Measurements from ENCODE around the gene LARGE1. TPM values are rescaled to one million over a fixed set of nuclear protein-coding genes. Genes with fewer than 3 reads are reported as not detected.

Gene LARGE1
- total and polyA plus RNA-seq, 2 of the 13 experiments (the other 11 are each of a cell fraction or from before 2014, with no cell fraction given) = 8.4 to 11.0 TPM

DNA sequence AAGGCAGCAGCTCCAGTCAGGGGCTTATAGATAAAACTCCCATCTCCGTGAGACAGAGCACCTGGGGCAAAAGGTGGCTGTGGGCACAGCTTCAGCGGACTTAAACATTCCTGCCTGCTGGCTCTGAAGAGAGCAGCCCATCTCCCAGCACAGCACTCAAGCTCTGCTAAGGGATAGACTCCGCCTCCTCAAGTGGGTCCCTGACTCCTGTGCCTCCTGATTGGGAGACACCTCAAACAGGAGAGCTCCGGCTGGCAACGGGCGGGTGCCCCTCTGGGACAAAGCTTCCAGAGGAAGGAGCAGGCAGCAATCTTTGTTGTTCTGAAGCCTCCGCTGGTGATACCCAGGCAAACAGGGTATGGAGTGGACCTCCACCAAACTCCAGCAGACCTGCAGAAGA is 279.4 kb downstream of the LARGE1 start:
- BruUV-seq (replicated peaks) = no TSS peak
- Histone ChIP-seq H2AFZ (ENCODE audit: low read length) (no peak overlapping the region), H3K4me2 (ENCODE audit: low read depth, low read length) (no peak overlapping the region), H3K4me3 (replicated peaks in 1 of 3; ENCODE audit: insufficient read depth in 1 of 3, low read depth in 2 of 3, low read length in 3 of 3) (no peak overlapping the region), H3K36me3 (replicated peaks in 1 of 2; ENCODE audit: control insufficient read depth in 1 of 2, insufficient read depth in 2 of 2, low read length in 2 of 2) (no peaks in the 10 kb centered on the region), H3K4me1 (ENCODE audit: insufficient read depth, low read length) (no peaks in the 10 kb centered on the region), H3K9ac (ENCODE audit: insufficient read depth, low read depth, low read length) (no peak overlapping the region), H4K20me1 (ENCODE audit: insufficient read depth, low read length) (no peaks in the 10 kb centered on the region), H3K9me3 (ENCODE audit: low read length) (no peaks in the 10 kb centered on the region), H3K79me2 (ENCODE audit: insufficient read depth, low read length) (no peaks in the 10 kb centered on the region), H3K27ac (ENCODE audit: extremely low read length, insufficient read depth, low read length) (no peak overlapping the region), H3K27me3 (ENCODE audit: control insufficient read depth in 1 of 2, insufficient read depth in 2 of 2, low read length in 2 of 2) (no peaks in the 10 kb centered on the region)
- WGBS (ENCODE audit: low lambda C conversion rate) = 96% methylated on average over 5 of the region's 7 CpGs
- TF ChIP-seq KMT2A (CRISPR knock-in tag; IDR thresholded peaks at IDR 0.05) (no peak), ZNF552 (CRISPR knock-in tag; IDR thresholded peaks at IDR 0.05; ENCODE audit: borderline replicate concordance) (no peak), RBFOX2 (IDR thresholded peaks at IDR 0.05; ENCODE audit: low read depth, low read length) (no peak), ZNF543 (CRISPR knock-in tag; IDR thresholded peaks at IDR 0.05) (no peak), SKI (IDR thresholded peaks at IDR 0.05; ENCODE audit: partially characterized antibody) (no peak)
- TF ChIP-seq, protein P1, sequence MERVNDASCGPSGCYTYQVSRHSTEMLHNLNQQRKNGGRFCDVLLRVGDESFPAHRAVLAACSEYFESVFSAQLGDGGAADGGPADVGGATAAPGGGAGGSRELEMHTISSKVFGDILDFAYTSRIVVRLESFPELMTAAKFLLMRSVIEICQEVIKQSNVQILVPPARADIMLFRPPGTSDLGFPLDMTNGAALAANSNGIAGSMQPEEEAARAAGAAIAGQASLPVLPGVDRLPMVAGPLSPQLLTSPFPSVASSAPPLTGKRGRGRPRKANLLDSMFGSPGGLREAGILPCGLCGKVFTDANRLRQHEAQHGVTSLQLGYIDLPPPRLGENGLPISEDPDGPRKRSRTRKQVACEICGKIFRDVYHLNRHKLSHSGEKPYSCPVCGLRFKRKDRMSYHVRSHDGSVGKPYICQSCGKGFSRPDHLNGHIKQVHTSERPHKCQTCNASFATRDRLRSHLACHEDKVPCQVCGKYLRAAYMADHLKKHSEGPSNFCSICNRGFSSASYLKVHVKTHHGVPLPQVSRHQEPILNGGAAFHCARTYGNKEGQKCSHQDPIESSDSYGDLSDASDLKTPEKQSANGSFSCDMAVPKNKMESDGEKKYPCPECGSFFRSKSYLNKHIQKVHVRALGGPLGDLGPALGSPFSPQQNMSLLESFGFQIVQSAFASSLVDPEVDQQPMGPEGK (CRISPR knock-in tag; IDR thresholded peaks at IDR 0.05) = no peak
- TF ChIP-seq, protein P2, sequence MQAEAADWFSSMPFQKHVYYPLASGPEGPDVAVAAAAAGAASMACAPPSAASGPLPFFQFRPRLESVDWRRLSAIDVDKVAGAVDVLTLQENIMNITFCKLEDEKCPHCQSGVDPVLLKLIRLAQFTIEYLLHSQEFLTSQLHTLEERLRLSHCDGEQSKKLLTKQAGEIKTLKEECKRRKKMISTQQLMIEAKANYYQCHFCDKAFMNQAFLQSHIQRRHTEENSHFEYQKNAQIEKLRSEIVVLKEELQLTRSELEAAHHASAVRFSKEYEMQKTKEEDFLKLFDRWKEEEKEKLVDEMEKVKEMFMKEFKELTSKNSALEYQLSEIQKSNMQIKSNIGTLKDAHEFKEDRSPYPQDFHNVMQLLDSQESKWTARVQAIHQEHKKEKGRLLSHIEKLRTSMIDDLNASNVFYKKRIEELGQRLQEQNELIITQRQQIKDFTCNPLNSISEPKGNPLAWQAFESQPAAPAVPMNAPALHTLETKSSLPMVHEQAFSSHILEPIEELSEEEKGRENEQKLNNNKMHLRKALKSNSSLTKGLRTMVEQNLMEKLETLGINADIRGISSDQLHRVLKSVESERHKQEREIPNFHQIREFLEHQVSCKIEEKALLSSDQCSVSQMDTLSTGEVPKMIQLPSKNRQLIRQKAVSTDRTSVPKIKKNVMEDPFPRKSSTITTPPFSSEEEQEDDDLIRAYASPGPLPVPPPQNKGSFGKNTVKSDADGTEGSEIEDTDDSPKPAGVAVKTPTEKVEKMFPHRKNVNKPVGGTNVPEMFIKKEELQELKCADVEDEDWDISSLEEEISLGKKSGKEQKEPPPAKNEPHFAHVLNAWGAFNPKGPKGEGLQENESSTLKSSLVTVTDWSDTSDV (CRISPR knock-in tag; IDR thresholded peaks at IDR 0.05) = no peak
- in situ Hi-C loops (cut with HindIII; ENCODE audit: extremely low pct_ligation_motif_present, low pct_unique_long_range_greater_than_20kb) = no loop called here
- intact Hi-C loops (cut with micrococcal nuclease; ENCODE audit: unreplicated experiment) = no loop called here
- ATAC-seq (no peak), FAIRE-seq (no peak), DNase-seq (ENCODE audit: low spot score) (no peak)
- POLR2A ChIA-PET = no interaction called here
- CTCF ChIA-PET (ENCODE audit: low intra/inter-chr PET ratio, low total read pairs) = no interaction called here
